NCI-H2171 (cell line): Measurements from ENCODE around the gene EXOC2.

ENCODE experiments used
- DNase-seq: peaks from one replicate; lab custom pipeline; 2025; lab: John Stamatoyannopoulos, UW

The EXOC2 gene

GRCh38 chr6:465531-466348 is 227.2 kb downstream of the EXOC2 start:
- DNase-seq = no peak

GRCh38 chr6:456887-457286 is 236.1 kb downstream of the EXOC2 start:
- no peak for DNase-seq

- no peak for DNase-seq
Observed at GRCh38 chr6:456358-456867, 236.5 kb downstream of the EXOC2 start.

- no peak for DNase-seq
Observed at GRCh38 chr6:455835-456234, 237.1 kb downstream of the EXOC2 start.

GRCh38 chr6:455006-455585 is 237.8 kb downstream of the EXOC2 start:
- DNase-seq = no peak

- DNase-seq = no peak
Observed at GRCh38 chr6:454148-454991, 238.6 kb downstream of the EXOC2 start.

- DNase-seq = no peak
Observed at GRCh38 chr6:453152-453551, 239.8 kb downstream of the EXOC2 start.

- no peak for DNase-seq
Observed at GRCh38 chr6:452301-453067, 240.5 kb downstream of the EXOC2 start.

- DNase-seq = no peak
Observed at GRCh38 chr6:451847-452246, 241.1 kb downstream of the EXOC2 start.

GRCh38 chr6:451336-451735 is 241.6 kb downstream of the EXOC2 start:
- no peak for DNase-seq

GRCh38 chr6:449486-450419 is 243.2 kb downstream of the EXOC2 start:
- DNase-seq = no peak

GRCh38 chr6:449057-449430 is 243.9 kb downstream of the EXOC2 start:
- no peak for DNase-seq

GRCh38 chr6:448296-449056 is 244.5 kb downstream of the EXOC2 start:
- DNase-seq = no peak

- DNase-seq = no peak
Observed at GRCh38 chr6:447381-448165, 245.4 kb downstream of the EXOC2 start.

GRCh38 chr6:446418-447366 is 246.2 kb downstream of the EXOC2 start:
- DNase-seq = no peak

GRCh38 chr6:445571-446417 is 247.1 kb downstream of the EXOC2 start:
- no peak for DNase-seq

GRCh38 chr6:444653-445275 is 248.2 kb downstream of the EXOC2 start:
- DNase-seq = no peak
